MCF 10A (cell line): ENCODE results near the gene TNNI2. TPM values are rescaled to one million over a fixed set of nuclear protein-coding genes. Genes with fewer than 3 reads are reported as not detected.

Experiments used
- BruUV-seq: library from RNA; stranded (reverse); fragments of 400-500 nt; replicated peaks from 2 replicates; lab custom pipeline; 2021; lab: Mats Ljungman, UMichigan
- CTCF ChIA-PET: fragments of 300-600 bp; sonication (Branson Sonifier 250); formaldehyde crosslinking; extraction: SDS; loops from one replicate; lab custom pipeline; 2021; ENCODE audit warnings: antibody characterized with exemption, inconsistent platforms; lab: Yijun Ruan, JAX
- POLR2A ChIA-PET: fragments of 300-600, 350-650 bp; sonication (Branson Sonifier 250); formaldehyde crosslinking; extraction: SDS; loops from one replicate; lab custom pipeline; 2020; ENCODE audit warnings: antibody characterized with exemption, inconsistent platforms; lab: Yijun Ruan, JAX
- DNase-seq: peaks from one replicate; pipeline ENCODE4 v3.0.0-alpha.2; 2018; ENCODE audit not compliant: unreplicated experiment
- H3K27ac Mint-ChIP-seq: one replicate; pipeline ENCODE4 v1.8.0; 2022; ENCODE audit warnings: mild to moderate bottlenecking, low read depth, mixed read lengths; ENCODE audit not compliant: unreplicated experiment
- H3K27me3 Mint-ChIP-seq: one replicate; pipeline ENCODE4 v1.8.0; 2022; ENCODE audit warnings: mixed read lengths; ENCODE audit not compliant: insufficient read depth, unreplicated experiment
- H3K36me3 Mint-ChIP-seq: one replicate; pipeline ENCODE4 v1.8.0; 2022; ENCODE audit warnings: mild to moderate bottlenecking, moderate library complexity, mixed read lengths; ENCODE audit not compliant: insufficient read depth, unreplicated experiment
- H3K4me1 Mint-ChIP-seq: one replicate; pipeline ENCODE4 v1.8.0; 2022; ENCODE audit warnings: mixed read lengths; ENCODE audit not compliant: insufficient read depth, unreplicated experiment
- H3K4me3 Mint-ChIP-seq: one replicate; pipeline ENCODE4 v1.8.0; 2022; ENCODE audit warnings: mild to moderate bottlenecking, moderate library complexity, mixed read lengths; ENCODE audit not compliant: unreplicated experiment
- H3K9me3 Mint-ChIP-seq: one replicate; pipeline ENCODE4 v1.8.0; 2022; ENCODE audit warnings: mixed read lengths; ENCODE audit not compliant: unreplicated experiment
- CTCF ChIP-seq: fragments of 200-600 bp; IDR thresholded peaks from one replicate; pipeline ENCODE4 v1.8.0; 2022; ENCODE audit warnings: antibody characterized with exemption, mild to moderate bottlenecking; ENCODE audit not compliant: unreplicated experiment
- intact Hi-C: fragments of 100-400 bp; cut with micrococcal nuclease; formaldehyde crosslinking; loops from 2 replicates; pipeline ENCODE4 v1.14.1; 2022
- total RNA-seq: library from RNA; stranded (reverse); gene quantifications from 2 replicates; pipeline ENCODE4 v1.2.3, GENCODE V29; 2022

Gene TNNI2
- total RNA-seq, 1 experiment from 2014 or later = 77.7 TPM

GRCh38 chr11:1832920-1833295 is 5.9 kb upstream of the TNNI2 start:
- intact Hi-C loops = loop anchor here (10.0 kb wide), 1 partner anchor 278 kb away; no protein-coding TSS in a partner anchor
- no peaks in the 10 kb centered on the region for H3K9me3 Mint-ChIP-seq
- no TSS peak for BruUV-seq
- CTCF ChIA-PET = interaction anchor here (0.6 to 5.8 kb wide), 47 partner anchors 9 to 322 kb away, joined by 3 to 171 read pairs (median 5); partner anchors contain the start of genes IFITM10 and MRPL23
- peaks cover 28% of the 10 kb centered on the region for H3K36me3 Mint-ChIP-seq
- POLR2A ChIA-PET = interaction anchor here (0.5 to 7.8 kb wide), 16 partner anchors 10 to 180 kb away, joined by 3 to 115 read pairs (median 6); partner anchors contain the start of genes CTSD, IFITM10 and MRPL23
- no peak for DNase-seq
- H3K27ac Mint-ChIP-seq = peak overlapping the region; percentile 89
- TF ChIP-seq CTCF = no peak
- H3K27me3 Mint-ChIP-seq = no peaks in the 10 kb centered on the region
- peaks cover 52% of the 10 kb centered on the region for H3K4me1 Mint-ChIP-seq
- H3K4me3 Mint-ChIP-seq = no peak overlapping the region

- ChIA-PET CTCF (interaction anchor here (0.6 to 5.8 kb wide), 29 partner anchors 10 to 318 kb away, joined by 3 to 171 read pairs (median 7); partner anchors contain the start of genes IFITM10 and MRPL23), POLR2A (interaction anchor here (0.6 to 7.8 kb wide), 26 partner anchors 9 to 1592 kb away, joined by 3 to 115 read pairs (median 4); partner anchors contain the start of genes CTSD, IFITM10 and KRTAP5-6)
- BruUV-seq = no TSS peak
- intact Hi-C loops = loop anchor here (2.0 to 10.0 kb wide), 2 partner anchors 181 to 279 kb away; no protein-coding TSS in a partner anchor
- H3K4me3 Mint-ChIP-seq = peak overlapping the region; percentile 78
- no peak for TF ChIP-seq CTCF
- DNase-seq = peak; percentile 95
- H3K4me1 Mint-ChIP-seq = peaks cover 40% of the 10 kb centered on the region
- H3K9me3 Mint-ChIP-seq = no peaks in the 10 kb centered on the region
- no peaks in the 10 kb centered on the region for H3K27me3 Mint-ChIP-seq
- H3K36me3 Mint-ChIP-seq = peaks cover 30% of the 10 kb centered on the region
- peak overlapping the region; percentile 89 for H3K27ac Mint-ChIP-seq
These were observed 4.6 kb upstream of the TNNI2 start for GRCh38 chr11:1834062-1834610.

- no TSS peak for BruUV-seq
- ChIA-PET POLR2A (interaction anchor here (0.6 to 7.8 kb wide), 24 partner anchors 8 to 1010 kb away, joined by 3 to 115 read pairs (median 5); partner anchors contain the start of genes CTSD, IFITM10 and KRTAP5-6), CTCF (interaction anchor here (0.5 to 5.8 kb wide), 15 partner anchors 11 to 184 kb away, joined by 3 to 171 read pairs (median 12); no protein-coding TSS in a partner anchor)
- Mint-ChIP-seq H3K9me3 (no peaks in the 10 kb centered on the region), H3K27me3 (no peaks in the 10 kb centered on the region), H3K4me1 (peaks cover 32% of the 10 kb centered on the region), H3K36me3 (peaks cover 37% of the 10 kb centered on the region), H3K4me3 (peak within 1 kb of the TSS; percentile 78), H3K27ac (peak within 1 kb of the TSS; percentile 89)
- no peak for TF ChIP-seq CTCF
- peak; percentile 77 for DNase-seq
- intact Hi-C loops = loop anchor here (2.0 to 10.0 kb wide), 3 partner anchors 42 to 280 kb away; no protein-coding TSS in a partner anchor
These were observed 3.8 kb upstream of the TNNI2 start, which contains the start of gene SYT8 for GRCh38 chr11:1834779-1835670. Gene SYT8 (plus strand): TSS chr11:1834990. CDS start chr11:1835106, 116 bp downstream.
